ENCODE results near the gene CHRNB2.

DNA sequence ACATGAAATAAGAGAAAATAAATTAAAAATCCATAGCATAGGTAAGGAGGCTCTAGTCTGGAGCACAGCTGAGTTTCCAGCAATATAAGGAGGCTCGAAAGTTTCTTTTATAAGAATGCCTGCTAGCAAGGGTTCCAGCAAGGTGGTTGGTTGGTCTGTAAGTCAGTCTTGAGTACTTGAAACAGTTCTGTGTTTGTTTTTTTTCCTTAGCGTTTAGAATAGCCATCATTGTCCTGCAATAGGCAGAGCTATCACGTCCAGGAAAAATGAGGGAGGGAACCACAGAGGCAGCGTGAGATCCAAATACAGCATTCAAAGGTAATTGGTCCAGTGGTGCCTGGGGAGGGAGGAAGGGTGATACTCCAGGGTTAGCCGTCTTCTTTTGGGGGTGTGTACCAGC is 17.5 kb upstream of the CHRNB2 start:
- no peak for TF ChIP-seq POLR2A (IDR thresholded peaks at IDR 0.05)
- TF ChIP-seq, protein P1, sequence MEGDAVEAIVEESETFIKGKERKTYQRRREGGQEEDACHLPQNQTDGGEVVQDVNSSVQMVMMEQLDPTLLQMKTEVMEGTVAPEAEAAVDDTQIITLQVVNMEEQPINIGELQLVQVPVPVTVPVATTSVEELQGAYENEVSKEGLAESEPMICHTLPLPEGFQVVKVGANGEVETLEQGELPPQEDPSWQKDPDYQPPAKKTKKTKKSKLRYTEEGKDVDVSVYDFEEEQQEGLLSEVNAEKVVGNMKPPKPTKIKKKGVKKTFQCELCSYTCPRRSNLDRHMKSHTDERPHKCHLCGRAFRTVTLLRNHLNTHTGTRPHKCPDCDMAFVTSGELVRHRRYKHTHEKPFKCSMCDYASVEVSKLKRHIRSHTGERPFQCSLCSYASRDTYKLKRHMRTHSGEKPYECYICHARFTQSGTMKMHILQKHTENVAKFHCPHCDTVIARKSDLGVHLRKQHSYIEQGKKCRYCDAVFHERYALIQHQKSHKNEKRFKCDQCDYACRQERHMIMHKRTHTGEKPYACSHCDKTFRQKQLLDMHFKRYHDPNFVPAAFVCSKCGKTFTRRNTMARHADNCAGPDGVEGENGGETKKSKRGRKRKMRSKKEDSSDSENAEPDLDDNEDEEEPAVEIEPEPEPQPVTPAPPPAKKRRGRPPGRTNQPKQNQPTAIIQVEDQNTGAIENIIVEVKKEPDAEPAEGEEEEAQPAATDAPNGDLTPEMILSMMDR (IDR thresholded peaks at IDR 0.05): no peak

Measured in lower leg skin (tissue), 3 donors.